ENCODE data around the gene EME1. TPM values are rescaled to one million over a fixed set of nuclear protein-coding genes. Genes with fewer than 3 reads are reported as not detected.

Gene EME1
- total and polyA plus RNA-seq, 10 of the 15 experiments (the other 5 are each of a cell fraction or from before 2014, with no cell fraction given) = 13.8 to 40.5 (median 22.0) TPM

GRCh38 chr17:50386510-50386909, 13.5 kb downstream of the EME1 start:
- in situ Hi-C loops (cut with MboI) = no loop called here
- SMC1A ChIA-PET (ENCODE audit: uncharacterized antibody, unreplicated experiment) = no interaction called here
- H3K9ac ChIP-seq (ENCODE audit: control insufficient read depth, insufficient read depth, low read length) = no peak overlapping the region
- intact Hi-C loops (cut with micrococcal nuclease; ENCODE audit: unreplicated experiment) = no loop called here
- no peak overlapping the region for H3K4me2 ChIP-seq (ENCODE audit: control insufficient read depth, insufficient read depth)
- H3K27me3 ChIP-seq (replicated peaks in 1 of 2; ENCODE audit: control insufficient read depth in 2 of 2, insufficient read depth in 2 of 2, low read length in 1 of 2) = no peaks in the 10 kb centered on the region
- H3K4me1 ChIP-seq (ENCODE audit: control insufficient read depth, insufficient read depth, low read length) = peaks cover 3% of the 10 kb centered on the region; the same call in 1 of the 2 replicates
- no peak for TF ChIP-seq ESRRA (IDR thresholded peaks at IDR 0.05; ENCODE audit: low read length)
- H3K4me3 ChIP-seq = no peak overlapping the region
- POLR2A ChIA-PET = no interaction called here
- H3K36me3 ChIP-seq (ENCODE audit: control insufficient read depth in 2 of 2, insufficient read depth in 2 of 2, low read length in 1 of 2) = peaks cover 38 to 49% of the 10 kb centered on the region in 2 experiments
- CTCF ChIA-PET = interaction anchor here (1.6 kb wide), 1 partner anchor 11 kb away, joined by 6 read pairs; the partner anchor contains the start of gene LRRC59
- H3K79me2 ChIP-seq (ENCODE audit: control insufficient read depth, insufficient read depth, low read length) = no peaks in the 10 kb centered on the region; the same call in 1 of the 2 replicates
- no peak for DNase-seq (ENCODE audit: low read depth, low spot score)
- FAIRE-seq = no peak
- no peak for ATAC-seq
- no peak overlapping the region for H3K27ac ChIP-seq (ENCODE audit: control insufficient read depth, insufficient read depth)
- no peaks in the 10 kb centered on the region for H4K20me1 ChIP-seq (ENCODE audit: control insufficient read depth, insufficient read depth)
- no TSS peak for BruUV-seq (replicated peaks)
- H2AFZ ChIP-seq (ENCODE audit: control insufficient read depth, low read depth, low read length) = no peak overlapping the region
- RAD21 ChIA-PET (ENCODE audit: unreplicated experiment) = no interaction called here
- 67% methylated on average over 3 of the region's 3 CpGs for WGBS (ENCODE audit: insufficient coverage, insufficient replicate concordance, low lambda C conversion rate, missing lambda C conversion rate)
- H3K9me3 ChIP-seq (replicated peaks; ENCODE audit: control insufficient read depth, insufficient read depth, low read length) = no peaks in the 10 kb centered on the region

DNA sequence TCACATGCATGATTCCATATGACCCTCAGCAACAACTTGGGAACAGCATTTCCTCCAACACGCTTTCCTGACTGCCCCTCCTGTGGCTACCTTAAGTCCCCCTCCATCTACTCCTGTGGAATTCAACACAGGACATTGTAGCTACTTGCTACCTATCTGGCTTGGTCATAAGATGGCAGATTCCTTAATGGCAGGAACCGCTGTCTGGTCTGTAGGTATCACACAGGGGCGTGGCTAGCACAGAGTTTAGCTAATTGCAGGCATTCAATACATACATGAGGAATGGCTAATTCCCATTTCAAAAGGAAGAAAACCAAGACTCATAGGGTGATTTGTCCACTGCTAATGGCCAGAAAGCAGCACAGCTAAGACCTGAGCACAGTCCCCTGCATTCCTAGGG, 15.7 kb downstream of the EME1 start:
- no TSS peak for BruUV-seq (replicated peaks)
- no peak for FAIRE-seq
- SMC1A ChIA-PET (ENCODE audit: uncharacterized antibody, unreplicated experiment) = no interaction called here

More for the DNA sequence above, 15.7 kb downstream of the EME1 start:
- DNase-seq (ENCODE audit: low read depth, low spot score) (no peak), ATAC-seq (no peak)
- in situ Hi-C loops (cut with MboI) (no loop called here), intact Hi-C loops (cut with micrococcal nuclease; ENCODE audit: unreplicated experiment) (no loop called here)
- RAD21 ChIA-PET (ENCODE audit: unreplicated experiment) = no interaction called here
- Histone ChIP-seq H3K4me2 (ENCODE audit: control insufficient read depth, insufficient read depth) (no peak overlapping the region), H3K9ac (ENCODE audit: control insufficient read depth, insufficient read depth, low read length) (no peak overlapping the region), H3K36me3 (ENCODE audit: control insufficient read depth in 2 of 2, insufficient read depth in 2 of 2, low read length in 1 of 2) (peaks cover 36 to 57% of the 10 kb centered on the region in 2 experiments), H3K27ac (ENCODE audit: control insufficient read depth, insufficient read depth) (no peak overlapping the region), H2AFZ (ENCODE audit: control insufficient read depth, low read depth, low read length) (no peak overlapping the region), H3K4me1 (ENCODE audit: control insufficient read depth, insufficient read depth, low read length) (peaks cover 13% of the 10 kb centered on the region), H3K79me2 (ENCODE audit: control insufficient read depth, insufficient read depth, low read length) (no peaks in the 10 kb centered on the region; the same call in 1 of the 2 replicates), H4K20me1 (ENCODE audit: control insufficient read depth, insufficient read depth) (no peaks in the 10 kb centered on the region), H3K4me3 (no peak overlapping the region), H3K9me3 (replicated peaks; ENCODE audit: control insufficient read depth, insufficient read depth, low read length) (no peaks in the 10 kb centered on the region), H3K27me3 (replicated peaks in 1 of 2; ENCODE audit: control insufficient read depth in 2 of 2, insufficient read depth in 2 of 2, low read length in 1 of 2) (no peaks in the 10 kb centered on the region)
- CTCF ChIA-PET = interaction anchor here (1.0 to 1.8 kb wide), 3 partner anchors 9 to 91 kb away, joined by 3 to 5 read pairs (median 5); partner anchors contain the start of gene LRRC59
- WGBS (ENCODE audit: insufficient coverage, insufficient replicate concordance, low lambda C conversion rate, missing lambda C conversion rate) = 97% methylated on average over 3 of the region's 3 CpGs
- TF ChIP-seq POLR2A (IDR thresholded peaks at IDR 0.05; ENCODE audit: low read depth, low read length) = peak; percentile 51
- TF ChIP-seq IKZF1 (conservative IDR thresholded peaks at IDR 0.05) = no peak
- no peak for TF ChIP-seq POLR2AphosphoS5 (IDR thresholded peaks at IDR 0.05; ENCODE audit: low read length)
- TF ChIP-seq FOXM1 (IDR thresholded peaks at IDR 0.05; ENCODE audit: low read depth, low read length) = no peak
- POLR2A ChIA-PET = no interaction called here

Measured in GM12878 (cell line).